ENCODE measurements around the gene TRIM56.

DNA sequence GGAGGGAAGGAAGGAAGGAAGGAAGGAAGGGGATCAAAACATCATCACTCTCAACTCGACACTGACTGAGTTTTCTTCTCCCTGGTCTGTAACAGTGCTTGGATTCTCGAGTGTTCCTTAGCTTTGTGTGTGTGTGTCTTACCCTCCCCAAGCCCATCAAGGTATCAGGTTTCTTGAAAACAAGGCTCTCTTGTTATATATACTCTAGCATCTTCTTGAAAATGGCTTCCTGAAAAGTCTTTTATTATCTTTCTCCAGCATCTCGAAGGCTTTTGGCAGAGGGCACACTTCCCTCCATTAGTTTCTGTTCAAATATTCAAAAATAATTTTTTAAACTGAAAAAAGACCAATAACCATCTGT, 55.0 kb downstream of the TRIM56 start:
- TF ChIP-seq EZH2phosphoT487 (IDR thresholded peaks at IDR 0.05; ENCODE audit: insufficient read depth, low read depth) (no peak), EZH2 (IDR thresholded peaks at IDR 0.05; ENCODE audit: insufficient read depth, poor library complexity, severe bottlenecking) (no peak)
